Measurements from ENCODE around the gene MAP3K1.

MAP3K1 gene

DNA sequence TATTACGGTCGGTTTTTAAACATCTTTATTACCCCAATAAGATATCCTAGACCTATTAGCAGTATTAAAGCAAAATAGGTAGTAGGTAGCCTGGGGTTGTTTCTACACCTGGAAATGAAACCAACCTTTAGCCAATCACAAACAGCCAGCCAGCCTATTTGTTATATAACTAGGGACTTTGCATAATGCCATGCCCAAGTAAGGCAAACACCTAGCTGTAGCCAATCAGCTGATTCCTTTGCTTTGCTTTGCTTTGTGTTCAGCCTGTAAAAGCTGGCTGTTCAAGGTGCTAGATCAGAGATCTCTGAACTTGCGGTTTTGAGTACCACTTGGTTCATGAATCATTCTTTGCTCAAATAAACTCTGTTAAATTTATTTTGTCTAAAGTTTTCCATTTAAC is 47.6 kb downstream of the MAP3K1 start:
- Histone ChIP-seq H3K9me3 (no peaks in the 10 kb centered on the region), H3K27ac (no peak overlapping the region), H3K4me3 (ENCODE audit: low read depth in 1 of 2, low read length in 1 of 2) (no peak overlapping the region), H3K36me3 (peaks cover 90% of the 10 kb centered on the region), H3K4me1 (ENCODE audit: control insufficient read depth in 1 of 2, insufficient read depth in 1 of 2, low read depth in 1 of 2, low read length in 1 of 2) (no peaks in the 10 kb centered on the region), H3K27me3 (no peaks in the 10 kb centered on the region)
- TF ChIP-seq CTCF (IDR thresholded peaks at IDR 0.05), result no peak

GRCh38 chr5:56871777-56872176 is 56.4 kb downstream of the MAP3K1 start:
- H3K4me1 ChIP-seq (ENCODE audit: control insufficient read depth in 1 of 2, insufficient read depth in 1 of 2, low read depth in 1 of 2, low read length in 1 of 2), result no peaks in the 10 kb centered on the region
- no peaks in the 10 kb centered on the region for H3K27me3 ChIP-seq
- H3K27ac ChIP-seq, result no peak overlapping the region
- TF ChIP-seq CTCF (IDR thresholded peaks at IDR 0.05), result no peak
- H3K9me3 ChIP-seq, result no peaks in the 10 kb centered on the region
- no peak overlapping the region for H3K4me3 ChIP-seq (ENCODE audit: low read depth in 1 of 2, low read length in 1 of 2)
- peaks cover 94% of the 10 kb centered on the region for H3K36me3 ChIP-seq

DNA sequence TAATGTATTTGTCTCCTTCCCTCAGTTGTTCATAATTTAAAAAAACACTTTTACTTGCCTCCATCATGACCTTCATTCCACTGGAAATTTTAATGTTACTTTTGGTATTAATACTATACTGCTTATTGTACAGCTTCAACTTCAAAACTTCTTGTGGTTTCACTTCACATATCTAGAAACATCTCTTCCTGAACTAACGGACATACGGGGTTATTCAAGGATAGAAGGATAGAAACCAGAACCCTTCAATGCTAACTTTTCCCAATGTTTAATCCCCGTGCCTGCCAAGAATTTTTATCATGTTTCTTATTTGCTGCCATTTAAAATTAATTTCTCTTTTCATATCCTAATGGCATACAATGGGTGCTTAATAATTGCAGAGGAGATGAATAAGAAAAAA is 57.7 kb downstream of the MAP3K1 start:
- Histone ChIP-seq H3K27me3 (no peaks in the 10 kb centered on the region), H3K36me3 (peaks cover 90% of the 10 kb centered on the region), H3K4me3 (ENCODE audit: low read depth in 1 of 2, low read length in 1 of 2) (no peak overlapping the region), H3K9me3 (no peaks in the 10 kb centered on the region), H3K4me1 (ENCODE audit: control insufficient read depth in 1 of 2, insufficient read depth in 1 of 2, low read depth in 1 of 2, low read length in 1 of 2) (no peaks in the 10 kb centered on the region), H3K27ac (no peak overlapping the region)
- no peak for TF ChIP-seq CTCF (IDR thresholded peaks at IDR 0.05)

- H3K4me3 ChIP-seq (ENCODE audit: low read depth in 1 of 2, low read length in 1 of 2), result no peak overlapping the region
- TF ChIP-seq CTCF (IDR thresholded peaks at IDR 0.05), result no peak
- no peaks in the 10 kb centered on the region for H3K9me3 ChIP-seq
- no peak overlapping the region for H3K27ac ChIP-seq
- H3K27me3 ChIP-seq, result no peaks in the 10 kb centered on the region
- H3K4me1 ChIP-seq (ENCODE audit: control insufficient read depth in 1 of 2, insufficient read depth in 1 of 2, low read depth in 1 of 2, low read length in 1 of 2), result no peaks in the 10 kb centered on the region
- H3K36me3 ChIP-seq, result peaks cover 95% of the 10 kb centered on the region
These were observed 61.0 kb downstream of the MAP3K1 start for GRCh38 chr5:56876327-56876726.

GRCh38 chr5:56881571-56881970 is 66.2 kb downstream of the MAP3K1 start:
- Histone ChIP-seq H3K4me3 (ENCODE audit: low read depth in 1 of 2, low read length in 1 of 2) (no peak overlapping the region), H3K9me3 (no peaks in the 10 kb centered on the region), H3K27ac (no peak overlapping the region), H3K4me1 (ENCODE audit: control insufficient read depth in 1 of 2, insufficient read depth in 1 of 2, low read depth in 1 of 2, low read length in 1 of 2) (no peaks in the 10 kb centered on the region), H3K27me3 (no peaks in the 10 kb centered on the region), H3K36me3 (peaks cover 96% of the 10 kb centered on the region)
- TF ChIP-seq CTCF (IDR thresholded peaks at IDR 0.05), result no peak
